NK-92 (cell line): ENCODE measurements around the gene CLIC6.
"Not testable (repeated sequence)": the region's sequence is repeated elsewhere in the genome, so short reads cannot be mapped to it uniquely, and the experiment has no call there.

ENCODE experiments used
- DNase-seq: peaks from one replicate; lab custom pipeline; 2025; ENCODE audit not compliant: unreplicated experiment; lab: John Stamatoyannopoulos, UW

Gene CLIC6

GRCh38 chr21:34691390-34692032 lies 22.7 kb downstream of the CLIC6 start:
- no peak for DNase-seq

DNA sequence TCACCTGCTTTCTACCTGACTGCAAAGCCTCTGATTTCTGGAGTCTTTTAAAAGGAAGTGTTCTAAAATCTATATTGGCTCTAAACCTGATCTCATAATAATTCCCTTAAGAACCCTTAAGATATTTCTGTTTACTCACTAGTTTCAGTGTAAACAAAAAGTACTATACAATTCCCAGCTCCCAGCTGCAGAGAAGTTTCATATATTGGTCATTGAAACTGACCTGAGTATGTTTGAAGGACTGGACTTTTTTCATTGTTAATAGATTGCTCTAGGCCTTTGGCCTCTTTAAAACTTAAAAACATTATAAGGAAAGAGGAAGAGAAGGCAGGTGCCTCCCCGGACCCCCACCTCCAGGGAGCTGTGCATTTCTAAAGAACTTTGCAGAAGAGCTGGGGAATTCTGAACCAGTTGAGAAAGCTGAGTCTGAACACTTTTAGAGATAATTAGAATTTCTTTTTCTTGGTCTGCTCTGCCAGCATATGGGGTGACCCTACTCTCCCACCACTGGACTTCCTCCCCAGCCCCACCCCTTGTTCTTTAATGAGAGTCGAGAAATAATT lies 23.7 kb downstream of the CLIC6 start:
- no peak for DNase-seq

- no peak for DNase-seq
Observed at GRCh38 chr21:34693192-34693810, 24.5 kb downstream of the CLIC6 start.

DNA sequence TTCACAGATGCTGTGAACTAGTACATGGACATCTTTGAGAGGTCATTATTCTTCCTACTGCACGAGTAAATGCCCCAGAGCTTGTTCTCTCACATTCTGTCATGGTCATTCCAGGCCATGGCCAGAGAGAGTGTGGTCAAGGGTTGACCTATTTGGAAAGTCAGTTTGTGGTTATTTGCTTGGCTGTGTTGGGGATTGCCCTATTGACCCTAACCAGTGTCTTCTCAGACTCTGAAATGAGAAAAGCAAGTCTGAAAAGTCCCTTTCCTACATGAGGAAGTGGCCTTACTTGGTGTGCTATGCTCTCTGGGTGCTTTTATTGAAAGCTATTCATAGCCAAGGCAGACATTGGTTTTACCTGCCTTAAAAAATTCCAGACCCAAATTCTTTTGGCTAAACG lies 26.6 kb downstream of the CLIC6 start:
- no peak for DNase-seq

- DNase-seq: no peak
Observed at GRCh38 chr21:34696121-34696520, 27.3 kb downstream of the CLIC6 start.

GRCh38 chr21:34697826-34698225 lies 29.0 kb downstream of the CLIC6 start:
- DNase-seq: no peak

GRCh38 chr21:34698270-34699015 lies 29.6 kb downstream of the CLIC6 start:
- no peak for DNase-seq

DNA sequence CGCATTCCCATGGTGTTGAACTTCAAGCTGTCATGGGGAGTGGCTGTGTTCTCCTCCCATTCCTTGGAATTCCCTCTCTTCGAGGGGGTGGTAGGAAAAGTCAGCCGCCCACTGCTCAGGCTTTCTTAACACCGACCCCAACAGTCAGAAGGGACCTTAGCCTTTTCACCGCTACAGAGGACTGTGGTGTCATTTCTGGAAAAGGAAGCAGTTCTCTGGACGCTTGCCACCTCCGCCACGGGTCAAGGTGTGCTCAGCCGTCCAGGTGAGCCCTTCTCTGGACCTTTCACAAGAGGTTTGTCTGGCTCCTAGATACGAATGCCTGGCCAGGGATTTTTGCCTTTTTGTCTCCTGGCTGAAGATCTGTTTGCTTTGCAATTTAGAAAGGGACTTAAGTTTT lies 31.8 kb downstream of the CLIC6 start:
- no peak for DNase-seq

DNA sequence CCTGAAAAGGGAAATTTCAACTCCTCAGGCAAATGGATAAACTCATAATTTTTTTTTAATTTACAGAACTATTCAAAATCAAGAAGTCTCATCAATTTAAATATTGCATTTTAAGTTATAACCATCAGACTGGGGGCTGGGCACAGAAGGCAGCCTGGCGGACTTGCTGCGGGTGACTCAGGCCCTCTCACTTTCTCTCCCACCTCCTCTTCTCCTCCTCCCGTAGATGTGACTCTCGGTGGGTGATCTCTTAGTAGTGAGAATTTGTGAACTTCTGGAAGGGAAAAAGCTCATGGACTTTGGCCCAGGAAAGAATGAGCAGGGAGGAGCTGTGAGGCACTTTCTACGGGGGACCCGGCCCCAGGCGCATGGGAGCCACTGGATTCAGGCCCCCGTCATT lies 32.9 kb downstream of the CLIC6 start:
- DNase-seq: no peak

GRCh38 chr21:34702341-34703170 lies 33.8 kb downstream of the CLIC6 start:
- no peak for DNase-seq

GRCh38 chr21:34703571-34703970 lies 34.8 kb downstream of the CLIC6 start:
- DNase-seq: no peak

DNA sequence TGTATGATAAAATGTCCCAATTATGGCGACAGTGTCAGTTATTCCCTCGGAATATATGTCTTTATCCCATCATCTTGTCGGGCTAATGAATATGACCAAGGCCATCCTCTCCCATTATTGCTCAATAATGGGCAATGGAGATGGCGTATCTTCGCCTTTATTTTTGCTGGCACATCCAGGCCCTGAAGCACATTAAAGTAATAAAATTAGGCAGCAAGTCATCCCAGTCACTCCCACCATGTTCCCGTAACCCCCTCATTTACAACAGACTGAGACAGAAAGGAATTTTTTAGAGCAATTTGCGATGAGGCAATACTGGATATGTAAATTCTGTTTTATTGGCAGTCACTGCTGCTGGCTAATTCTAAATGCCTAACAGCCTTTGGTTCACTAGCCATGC lies 35.3 kb downstream of the CLIC6 start:
- no peak for DNase-seq

DNA sequence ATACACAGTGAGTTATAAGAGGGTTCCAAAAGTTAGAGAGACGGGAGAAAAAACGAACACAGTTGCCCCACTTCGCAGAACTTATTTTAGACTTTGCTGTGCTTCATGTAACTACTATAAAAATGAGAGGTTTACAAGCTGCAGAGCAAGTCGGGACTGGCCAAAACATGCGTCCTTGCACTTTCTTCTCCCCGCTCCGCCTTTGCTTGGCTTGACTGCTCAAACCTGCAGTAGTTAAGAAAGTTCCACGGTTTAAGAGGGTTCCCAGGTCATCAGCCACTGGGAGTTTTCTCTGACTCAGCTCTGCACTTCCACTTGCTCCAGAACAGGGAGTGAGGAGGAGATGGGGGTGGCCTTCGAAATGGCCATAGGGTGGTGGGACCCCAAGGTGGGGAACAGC lies 36.2 kb downstream of the CLIC6 start:
- no peak for DNase-seq

DNA sequence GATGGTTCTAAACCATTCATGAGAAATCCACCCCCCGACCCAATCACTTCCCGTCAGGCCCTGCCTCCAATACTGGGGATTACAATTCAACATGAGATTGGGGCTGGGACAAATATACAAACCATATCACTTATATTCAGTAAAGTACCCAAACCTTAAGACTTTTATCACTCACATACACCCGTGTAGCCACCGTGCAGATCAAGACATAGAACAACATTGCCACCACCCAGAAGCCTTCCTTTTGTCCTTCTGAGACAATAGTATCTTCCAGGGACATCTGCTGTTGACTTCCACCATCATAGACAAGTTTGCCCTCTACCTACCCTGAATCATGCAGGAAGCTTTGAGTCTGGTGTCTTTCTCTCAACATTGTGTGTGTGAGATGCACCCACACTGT lies 37.5 kb downstream of the CLIC6 start:
- no peak for DNase-seq

GRCh38 chr21:34707876-34708325 lies 39.1 kb downstream of the CLIC6 start:
- no peak for DNase-seq

DNA sequence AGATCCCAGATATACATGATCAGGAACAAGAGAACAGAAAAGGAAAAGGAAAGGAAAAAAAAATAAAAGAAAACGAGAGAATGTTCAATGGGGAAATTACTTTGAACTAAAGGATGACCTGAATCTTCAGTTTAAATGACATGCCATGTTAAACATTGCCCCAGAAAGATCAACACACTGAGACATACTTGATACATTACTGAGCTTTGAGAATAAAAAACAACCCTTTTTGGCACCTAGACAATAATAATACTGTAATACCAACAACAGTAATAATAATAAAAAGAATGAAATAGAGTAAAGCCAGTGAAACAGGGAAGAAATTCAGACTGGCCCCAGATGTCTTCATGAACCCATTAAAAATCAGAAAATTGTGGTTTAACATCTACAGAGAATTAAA lies 44.8 kb downstream of the CLIC6 start:
- no peak for DNase-seq

DNA sequence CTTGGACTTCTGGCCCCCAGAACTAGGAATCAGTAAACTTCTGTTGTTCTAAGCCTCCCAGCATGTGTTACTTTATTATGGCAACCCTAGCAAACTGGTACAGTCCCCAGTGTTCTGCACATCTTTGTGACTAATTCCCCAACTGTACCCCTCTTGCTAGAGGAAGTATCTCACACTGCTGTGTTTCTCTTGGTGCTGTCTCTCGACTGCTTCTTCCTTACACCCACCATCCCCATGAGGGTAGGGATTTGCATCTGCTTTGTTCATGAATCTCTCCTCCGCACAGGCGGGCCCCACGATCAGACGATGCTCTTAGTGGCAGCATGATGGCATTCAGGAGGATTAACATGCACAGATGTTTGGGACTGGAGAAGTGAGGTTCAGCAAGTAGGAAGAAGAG lies 46.7 kb downstream of the CLIC6 start:
- DNase-seq: no peak

DNA sequence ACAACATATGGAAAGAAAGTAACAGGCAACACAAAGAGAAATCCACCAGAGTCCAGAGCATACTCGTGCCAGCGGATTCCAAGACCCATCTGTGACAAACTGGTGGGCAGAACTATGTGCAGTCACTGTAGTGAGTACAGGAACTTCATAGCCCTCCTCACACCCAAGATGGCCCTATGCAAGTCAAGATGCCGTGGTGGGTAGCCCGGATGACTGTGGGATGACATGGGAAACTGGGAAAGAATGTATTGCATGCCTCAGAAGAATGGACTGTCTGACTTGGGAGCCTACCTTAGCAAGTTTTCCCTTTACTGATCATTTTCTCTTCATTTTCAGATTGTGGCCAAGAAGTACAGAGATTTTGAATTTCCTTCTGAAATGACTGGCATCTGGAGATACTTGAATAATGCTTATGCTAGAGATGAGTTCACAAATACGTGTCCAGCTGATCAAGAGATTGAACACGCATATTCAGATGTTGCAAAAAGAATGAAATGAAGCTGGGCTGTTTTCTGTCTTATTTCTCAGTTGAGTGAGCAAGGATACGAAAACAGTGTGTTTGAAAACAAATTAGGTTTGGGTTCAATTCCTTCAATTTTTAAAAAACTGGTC lies 47.3 kb downstream of the CLIC6 start:
- no peak for DNase-seq

DNA sequence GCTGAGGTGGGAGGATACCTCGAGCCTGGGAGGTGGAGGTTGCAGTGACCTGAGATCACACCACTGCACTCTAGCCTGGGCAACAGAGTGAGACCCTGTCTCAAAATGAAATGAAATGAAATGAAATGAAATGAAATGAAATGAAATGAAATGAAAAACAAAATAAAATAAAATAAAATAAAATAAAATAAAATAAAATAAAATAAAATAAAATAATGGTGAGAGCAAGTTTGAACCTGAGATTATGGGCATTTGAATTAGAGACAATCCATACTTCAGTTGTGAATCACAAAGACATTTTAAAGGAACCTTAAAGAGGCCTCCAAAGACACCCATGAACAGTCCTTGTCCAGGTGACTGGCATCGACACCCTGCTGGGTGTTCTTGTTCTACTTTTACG lies 49.7 kb downstream of the CLIC6 start:
- DNase-seq: not testable (repeated sequence)

DNA sequence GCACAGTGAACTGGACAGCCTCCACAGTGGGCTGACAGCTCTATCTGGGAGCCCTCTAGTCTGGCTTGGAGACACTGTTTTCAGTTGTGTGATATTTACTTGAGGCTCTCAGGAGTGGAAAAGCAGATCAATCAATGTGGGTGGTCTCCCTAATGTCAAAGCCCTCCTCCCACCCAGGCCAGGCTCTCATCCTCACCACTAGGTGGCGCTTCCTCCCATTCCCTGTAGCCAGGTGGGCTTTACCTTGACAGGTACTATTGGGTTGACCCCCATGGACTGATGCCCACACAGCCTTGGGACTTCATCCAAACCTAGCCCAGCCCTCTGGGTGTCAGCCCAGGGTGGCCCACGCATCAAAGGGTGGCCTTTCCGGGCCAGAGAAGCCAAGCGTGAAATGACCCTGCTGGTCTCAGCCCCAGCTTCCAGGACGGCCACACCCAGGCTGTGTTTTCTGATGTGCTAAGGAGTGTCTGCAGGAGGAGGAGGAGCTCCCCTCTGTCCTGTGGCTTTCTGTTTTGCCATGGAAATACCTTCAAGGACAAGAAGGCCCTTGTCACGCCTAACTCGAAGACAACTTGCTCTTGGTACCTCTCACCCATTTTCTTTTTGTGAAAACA lies 54.0 kb downstream of the CLIC6 start:
- no peak for DNase-seq
